Body of pancreas (tissue), 4 donors: ENCODE measurements around the gene PPP2R3B. TPM values are rescaled to one million over a fixed set of nuclear protein-coding genes. Genes with fewer than 3 reads are reported as not detected.

Experiments
- ATAC-seq: fragments of 150-250 bp; one replicate; pipeline ENCODE4 v1.9.1; 2016
- DNase-seq, 4 donors: peaks; one replicate each; pipeline ENCODE4 v3.0.0-alpha.2; 2019
- H3K27ac ChIP-seq, 4 donors: fragments of 200-600 bp; sonication (generic); 1 replicate in 3 of 4; 2 replicates in 1 of 4; pipeline versions ENCODE4 v1.5.1 to v1.6.1; 2016 to 2019; ENCODE audit warnings: mild to moderate bottlenecking in 1 of 4, mixed read lengths in 1 of 4, moderate library complexity in 1 of 4
- H3K27me3 ChIP-seq, 2 donors: fragments of 200-600 bp; sonication (generic); one replicate each; pipeline ENCODE4 v1.6.0; 2016; ENCODE audit warnings: mild to moderate bottlenecking in 1 of 2
- H3K36me3 ChIP-seq, 2 donors: fragments of 200-600 bp; sonication (generic); replicated peaks in 1 of 2; 2 replicates each; pipeline ENCODE4 v1.5.1; 2016; ENCODE audit warnings: low read depth in 2 of 2; ENCODE audit not compliant: insufficient read depth in 1 of 2
- H3K4me1 ChIP-seq: fragments of 200-600 bp; sonication (generic); one replicate; pipeline ENCODE4 v1.6.0; 2016
- H3K4me3 ChIP-seq, 2 donors: fragments of 200-600 bp; sonication (generic); 1 replicate in 1 of 2; 2 replicates in 1 of 2; pipeline ENCODE4 v1.5.1; 2016 to 2019
- H3K9me3 ChIP-seq, 3 donors: fragments of 200-600 bp; sonication (generic); 1 replicate in 2 of 3; 2 replicates in 1 of 3; pipeline ENCODE4 v1.5.1; 2016
- POLR2A ChIP-seq, 3 donors: fragments of 450-650 bp; IDR thresholded peaks; one replicate each; pipeline ENCODE4 v1.6.1; 2016; ENCODE audit warnings: antibody characterized with exemption in 3 of 3, mild to moderate bottlenecking in 2 of 3
- WGBS, 2 donors: methylation state at CpG; one replicate each; pipeline ENCODE4 v1.1.5; 2017; 5-methylcytosine and 5-hydroxymethylcytosine counted together
- intact Hi-C: fragments of 100-400 bp; cut with DNase I; formaldehyde crosslinking; loops from one replicate; pipeline ENCODE4 v1.15.1; 2023
- total RNA-seq, 2 donors: library from RNA; depleted of rRNA; stranded (reverse); fragments of >200 nt; gene quantifications; one replicate each; pipeline ENCODE4 v1.1.0, GENCODE V29; 2016
- TF ChIP-seq, protein P1 (sequence below), 7 experiments: fragments of 450-650 bp in 4 of 7; fragments of 200-600 bp in 3 of 7; sonication (generic) in 3 of 7; IDR thresholded peaks; one replicate each; pipeline ENCODE4 v1.5.1; 2016 to 2019; ENCODE audit warnings: antibody characterized with exemption in 7 of 7

Gene PPP2R3B
- total RNA-seq, 2 donors from 2014 or later, result 5.6 to 11.4 TPM

- Histone ChIP-seq H3K27ac (no peak overlapping the region), H3K4me3 (no peak overlapping the region), H3K27me3 (no peaks in the 10 kb centered on the region), H3K9me3 (no peaks in the 10 kb centered on the region), H3K36me3 (no peaks in the 10 kb centered on the region), H3K4me1 (no peaks in the 10 kb centered on the region)
- ATAC-seq, result no peak
- intact Hi-C loops, result no loop called here
- DNase-seq, result peak in 1 of 4 donors; percentile 6
- TF ChIP-seq POLR2A (IDR thresholded peaks at IDR 0.05), result no peak
- TF ChIP-seq, protein P1, sequence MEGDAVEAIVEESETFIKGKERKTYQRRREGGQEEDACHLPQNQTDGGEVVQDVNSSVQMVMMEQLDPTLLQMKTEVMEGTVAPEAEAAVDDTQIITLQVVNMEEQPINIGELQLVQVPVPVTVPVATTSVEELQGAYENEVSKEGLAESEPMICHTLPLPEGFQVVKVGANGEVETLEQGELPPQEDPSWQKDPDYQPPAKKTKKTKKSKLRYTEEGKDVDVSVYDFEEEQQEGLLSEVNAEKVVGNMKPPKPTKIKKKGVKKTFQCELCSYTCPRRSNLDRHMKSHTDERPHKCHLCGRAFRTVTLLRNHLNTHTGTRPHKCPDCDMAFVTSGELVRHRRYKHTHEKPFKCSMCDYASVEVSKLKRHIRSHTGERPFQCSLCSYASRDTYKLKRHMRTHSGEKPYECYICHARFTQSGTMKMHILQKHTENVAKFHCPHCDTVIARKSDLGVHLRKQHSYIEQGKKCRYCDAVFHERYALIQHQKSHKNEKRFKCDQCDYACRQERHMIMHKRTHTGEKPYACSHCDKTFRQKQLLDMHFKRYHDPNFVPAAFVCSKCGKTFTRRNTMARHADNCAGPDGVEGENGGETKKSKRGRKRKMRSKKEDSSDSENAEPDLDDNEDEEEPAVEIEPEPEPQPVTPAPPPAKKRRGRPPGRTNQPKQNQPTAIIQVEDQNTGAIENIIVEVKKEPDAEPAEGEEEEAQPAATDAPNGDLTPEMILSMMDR (IDR thresholded peaks at IDR 0.05), result no peak
- WGBS, 2 donors, result 93 to 99% methylated on average over 29 to 31 of the region's 47 CpGs
These were observed 42.3 kb downstream of the PPP2R3B start for GRCh38 chrX:344371-344901.

DNA sequence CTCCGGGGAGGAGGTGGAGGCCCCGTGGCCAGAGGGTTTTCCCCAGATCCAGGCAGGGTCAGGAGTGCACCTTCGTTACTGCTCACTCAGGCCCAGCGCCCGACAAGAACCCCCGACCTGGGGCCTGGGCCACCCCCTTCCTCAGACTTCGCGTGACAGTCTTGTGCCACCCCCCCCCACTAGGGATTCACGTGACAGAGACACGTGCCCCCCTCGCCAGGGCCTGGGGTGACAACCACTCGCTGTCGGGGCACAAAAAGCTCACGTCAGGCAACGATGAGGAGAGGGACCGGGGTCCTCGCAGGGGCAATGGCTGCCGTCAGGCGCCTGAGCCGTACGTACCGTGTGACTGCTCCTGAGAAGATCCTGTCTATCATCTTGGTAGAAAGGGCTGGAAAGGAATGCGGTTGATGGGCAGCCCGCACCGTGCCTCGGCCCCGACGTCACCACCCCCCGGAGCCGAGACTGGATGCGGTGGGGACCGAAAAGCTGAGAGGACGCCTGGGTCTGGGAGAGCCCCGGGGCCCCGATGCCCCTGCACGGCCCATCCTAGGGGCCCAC, 45.1 kb downstream of the PPP2R3B start:
- H3K9me3 ChIP-seq, result no peaks in the 10 kb centered on the region
- peak in 2 of 4 donors; percentile 4 to 6 for DNase-seq
- no peaks in the 10 kb centered on the region for H3K4me1 ChIP-seq
- TF ChIP-seq, protein P1 (IDR thresholded peaks at IDR 0.05), result no peak
- TF ChIP-seq POLR2A (IDR thresholded peaks at IDR 0.05), result no peak
- no peak overlapping the region for H3K27ac ChIP-seq
- no peak for ATAC-seq
- no peak overlapping the region for H3K4me3 ChIP-seq
- WGBS, 2 donors, result 92% methylated on average over 21 to 23 of the region's 36 CpGs
- intact Hi-C loops, result no loop called here
- H3K36me3 ChIP-seq, result no peaks in the 10 kb centered on the region
- no peaks in the 10 kb centered on the region for H3K27me3 ChIP-seq

GRCh38 chrX:340641-341423, 45.9 kb downstream of the PPP2R3B start:
- Histone ChIP-seq H3K4me3 (no peak overlapping the region), H3K4me1 (no peaks in the 10 kb centered on the region), H3K27ac (no peak overlapping the region), H3K27me3 (no peaks in the 10 kb centered on the region), H3K9me3 (no peaks in the 10 kb centered on the region), H3K36me3 (no peaks in the 10 kb centered on the region)
- 95 to 96% methylated on average over 16 to 40 of the region's 52 CpGs for WGBS, 2 donors
- intact Hi-C loops, result no loop called here
- ATAC-seq, result peak; percentile 18
- DNase-seq, result no peak
- TF ChIP-seq POLR2A (IDR thresholded peaks at IDR 0.05), result no peak
- TF ChIP-seq, protein P1 (IDR thresholded peaks at IDR 0.05), result no peak

GRCh38 chrX:340121-340520, 46.6 kb downstream of the PPP2R3B start:
- no peak for ATAC-seq
- WGBS, 2 donors, result 84 to 85% methylated on average over 17 to 19 of the region's 24 CpGs
- no peak for TF ChIP-seq POLR2A (IDR thresholded peaks at IDR 0.05)
- TF ChIP-seq, protein P1 (IDR thresholded peaks at IDR 0.05), result no peak
- intact Hi-C loops, result no loop called here
- Histone ChIP-seq H3K36me3 (no peaks in the 10 kb centered on the region), H3K27me3 (no peaks in the 10 kb centered on the region), H3K9me3 (no peaks in the 10 kb centered on the region), H3K4me1 (no peaks in the 10 kb centered on the region), H3K27ac (no peak overlapping the region), H3K4me3 (no peak overlapping the region)
- DNase-seq, result no peak
